GM21526 (cell line): ENCODE data around the gene TUT4.

Experiments
- ATAC-seq: cut with Tn5 transposase; IDR thresholded peaks from one replicate; pipeline ENCODE4 v1.9.1; 2021; ENCODE audit warnings: moderate library complexity; ENCODE audit not compliant: unreplicated experiment, low FRiP score

TUT4 gene

GRCh38 chr1:52423055-52423454 is 129.8 kb downstream of the TUT4 start:
- ATAC-seq, result no peak

GRCh38 chr1:52420713-52421112 is 132.2 kb downstream of the TUT4 start:
- no peak for ATAC-seq

- ATAC-seq, result no peak
Observed at GRCh38 chr1:52416811-52417210, 136.1 kb downstream of the TUT4 start.

- ATAC-seq, result no peak
Observed at GRCh38 chr1:52414942-52415341, 137.9 kb downstream of the TUT4 start.

- no peak for ATAC-seq
Observed at GRCh38 chr1:52413410-52413989, 139.4 kb downstream of the TUT4 start.

GRCh38 chr1:52404975-52405338 is 147.9 kb downstream of the TUT4 start:
- ATAC-seq, result no peak

GRCh38 chr1:52404116-52404974 is 148.5 kb downstream of the TUT4 start, which contains the start of the genes ORC1 and PRPF38A:
Gene ORC1 (minus strand): TSS chr1:52404423. CDS start chr1:52402223, 2,200 bp downstream.
Gene PRPF38A (plus strand): TSS chr1:52404602. CDS start chr1:52404750, 148 bp downstream.
- peak; percentile 92 for ATAC-seq

- peak; percentile 39 for ATAC-seq
Observed at GRCh38 chr1:52403566-52404115, 149.3 kb downstream of the TUT4 start.

- ATAC-seq, result no peak
Observed at GRCh38 chr1:52402860-52403240, 150.0 kb downstream of the TUT4 start.

GRCh38 chr1:52400131-52400530 is 152.8 kb downstream of the TUT4 start:
- no peak for ATAC-seq

- ATAC-seq, result no peak
Observed at GRCh38 chr1:52399629-52400028, 153.3 kb downstream of the TUT4 start.

- ATAC-seq, result no peak
Observed at GRCh38 chr1:52393174-52393573, 159.7 kb downstream of the TUT4 start.

- no peak for ATAC-seq
Observed at GRCh38 chr1:52386458-52386857, 166.4 kb downstream of the TUT4 start.

- ATAC-seq, result no peak
Observed at GRCh38 chr1:52385376-52385775, 167.5 kb downstream of the TUT4 start.
